ENCODE measurements around the gene MIGA2. TPM values are rescaled to one million over a fixed set of nuclear protein-coding genes. Genes with fewer than 3 reads are reported as not detected.

Gene MIGA2
- total and polyA plus RNA-seq, 2 of the 8 experiments (the other 6 are each of a cell fraction or from before 2014, with no cell fraction given): 24.6 to 39.0 TPM

DNA sequence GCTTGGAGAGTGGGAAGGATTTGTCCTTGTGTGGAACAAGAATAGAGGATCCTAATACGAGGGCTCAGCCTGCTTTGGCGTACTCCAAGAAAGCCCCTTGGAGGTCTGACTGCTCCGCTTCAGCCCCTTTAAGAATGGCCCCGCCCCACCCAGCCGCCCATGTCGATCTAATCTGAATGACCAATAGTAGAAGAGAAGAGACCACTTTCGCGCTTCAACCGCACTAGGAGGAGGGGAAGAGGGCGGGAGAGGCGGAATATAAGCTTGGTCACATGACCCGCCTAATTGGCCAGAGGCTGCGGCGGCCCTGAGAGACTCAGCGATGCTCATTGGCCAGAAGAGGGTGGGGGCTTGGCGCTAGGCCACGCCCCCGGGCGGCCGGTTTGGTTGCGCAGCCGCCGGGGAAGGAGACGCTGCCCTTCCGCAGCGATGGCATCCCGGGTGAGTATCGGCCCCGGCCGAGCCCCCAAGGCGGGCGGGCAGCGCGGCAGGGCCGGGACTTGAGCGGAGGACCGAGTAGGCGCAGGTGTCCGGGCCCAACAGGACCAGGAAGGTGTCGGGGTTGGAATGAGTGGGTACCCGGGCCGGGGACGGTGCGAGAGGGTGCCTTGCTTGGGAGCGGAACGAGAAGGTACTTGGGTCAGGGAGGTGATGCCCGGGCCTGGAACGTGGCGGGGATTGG lies at the start of gene MIGA2 (continued):
- no peak for TF ChIP-seq CBX8 (IDR thresholded peaks at IDR 0.05; ENCODE audit: borderline replicate concordance, low read depth, low read length)
- TF ChIP-seq RBBP5 (IDR thresholded peaks at IDR 0.05; ENCODE audit: borderline replicate concordance, low read depth, low read length): no peak
- no peak for TF ChIP-seq ZNF274 (IDR thresholded peaks at IDR 0.05; ENCODE audit: borderline replicate concordance, extremely low read depth, low read length)
- no peak for TF ChIP-seq BACH1 (IDR thresholded peaks at IDR 0.05; ENCODE audit: low read length)
- TF ChIP-seq POU5F1 (IDR thresholded peaks at IDR 0.05; ENCODE audit: low read depth, low read length): no peak
- TF ChIP-seq CHD2 (IDR thresholded peaks at IDR 0.05; ENCODE audit: low read length): 0 out of 2 replicates have a peak, but pooled peaks have one; percentile 13
- no peak for TF ChIP-seq CREB1 (IDR thresholded peaks at IDR 0.05)
- TF ChIP-seq KDM5A (IDR thresholded peaks at IDR 0.05; ENCODE audit: low read length): no peak; the same call in 1 of the 2 replicates
- TF ChIP-seq POLR2AphosphoS5 (IDR thresholded peaks at IDR 0.05; ENCODE audit: low read depth, low read length): peak; percentile 32; the same call in 1 of the 2 replicates
- TF ChIP-seq BCL11A (IDR thresholded peaks at IDR 0.05; ENCODE audit: low read depth in 2 of 2, low read length in 2 of 2): no peak
- TF ChIP-seq HDAC2 (IDR thresholded peaks at IDR 0.05; ENCODE audit: borderline replicate concordance in 1 of 2, low read depth in 2 of 2, low read length in 2 of 2): no peak
- peak; percentile 33; the same call in 1 of the 2 replicates for TF ChIP-seq EGR1 (IDR thresholded peaks at IDR 0.05; ENCODE audit: borderline replicate concordance, low read depth, low read length)
- TF ChIP-seq SIRT6 (IDR thresholded peaks at IDR 0.05; ENCODE audit: low read length): no peak
- peak; percentile 57 to 82; a peak in 2 of 4 replicates for TF ChIP-seq SIN3A (conservative IDR thresholded peaks at IDR 0.05 in 1 of 2, IDR thresholded peaks at IDR 0.05 in 1 of 2; ENCODE audit: low read depth in 1 of 2, low read length in 2 of 2)
- TF ChIP-seq, protein P1, sequence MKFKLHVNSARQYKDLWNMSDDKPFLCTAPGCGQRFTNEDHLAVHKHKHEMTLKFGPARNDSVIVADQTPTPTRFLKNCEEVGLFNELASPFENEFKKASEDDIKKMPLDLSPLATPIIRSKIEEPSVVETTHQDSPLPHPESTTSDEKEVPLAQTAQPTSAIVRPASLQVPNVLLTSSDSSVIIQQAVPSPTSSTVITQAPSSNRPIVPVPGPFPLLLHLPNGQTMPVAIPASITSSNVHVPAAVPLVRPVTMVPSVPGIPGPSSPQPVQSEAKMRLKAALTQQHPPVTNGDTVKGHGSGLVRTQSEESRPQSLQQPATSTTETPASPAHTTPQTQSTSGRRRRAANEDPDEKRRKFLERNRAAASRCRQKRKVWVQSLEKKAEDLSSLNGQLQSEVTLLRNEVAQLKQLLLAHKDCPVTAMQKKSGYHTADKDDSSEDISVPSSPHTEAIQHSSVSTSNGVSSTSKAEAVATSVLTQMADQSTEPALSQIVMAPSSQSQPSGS (IDR thresholded peaks at IDR 0.05; ENCODE audit: low read length): no peak
- peak; percentile 83 for TF ChIP-seq SP4 (IDR thresholded peaks at IDR 0.05; ENCODE audit: low read length)
- TF ChIP-seq PHF8 (conservative IDR thresholded peaks at IDR 0.05; ENCODE audit: low read depth, low read length): peak; percentile 93
- no peak for TF ChIP-seq SAP30 (IDR thresholded peaks at IDR 0.05; ENCODE audit: insufficient read depth, insufficient replicate concordance, low read length)
- peak; percentile 51 for TF ChIP-seq NRF1 (IDR thresholded peaks at IDR 0.05; ENCODE audit: low read depth, low read length)
- peak; percentile 83 for TF ChIP-seq TAF1 (IDR thresholded peaks at IDR 0.05; ENCODE audit: low read depth, low read length)
- 0 out of 2 replicates have a peak, but pooled peaks have one; percentile 26 for TF ChIP-seq GABPA (IDR thresholded peaks at IDR 0.05; ENCODE audit: borderline replicate concordance, insufficient read depth, low read length)

Measured in H1 (cell line).